ENCODE measurements around the gene RADX.

The RADX gene

DNA sequence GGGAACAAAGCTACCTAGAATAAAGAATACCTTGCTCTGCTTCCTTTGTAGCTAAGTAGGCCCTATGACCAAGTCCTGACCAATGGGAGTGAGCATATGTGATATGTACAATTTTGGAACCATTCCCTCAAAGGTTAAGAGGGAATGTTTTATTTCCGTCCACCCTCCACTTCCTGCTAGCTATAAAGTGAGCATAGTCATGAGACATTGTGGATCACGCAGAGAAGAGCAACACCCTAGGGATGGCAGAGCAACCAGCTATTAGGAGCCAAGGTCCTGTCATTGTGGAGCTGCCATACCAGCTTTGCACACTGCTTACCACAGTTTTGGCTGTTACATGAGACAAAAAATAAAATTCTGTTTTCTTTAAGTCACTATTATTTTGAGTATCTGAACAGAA, 68.9 kb downstream of the RADX start:
- no peak for DNase-seq (ENCODE audit: extremely low read depth in 1 of 2, low read depth in 1 of 2)

DNA sequence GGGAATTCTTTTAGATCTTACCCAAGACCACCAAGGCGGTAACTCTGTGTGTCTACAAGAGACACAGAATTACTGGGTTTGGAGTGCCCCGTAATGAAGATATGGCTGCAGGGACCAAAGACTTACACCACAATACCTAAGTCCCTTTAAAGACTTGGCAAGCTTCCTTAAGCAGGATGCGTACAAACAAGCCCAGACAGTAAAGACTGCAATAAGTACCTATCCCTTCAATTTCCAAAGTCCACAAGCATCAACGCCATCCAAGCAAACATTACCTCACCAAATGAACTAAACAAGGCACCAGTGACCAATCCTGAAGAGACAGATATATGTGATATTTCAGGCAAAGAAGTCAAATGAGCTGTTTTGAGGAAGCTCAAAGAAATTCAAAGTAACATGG, 72.4 kb downstream of the RADX start:
- no peak for DNase-seq (ENCODE audit: extremely low read depth in 1 of 2, low read depth in 1 of 2)

DNA sequence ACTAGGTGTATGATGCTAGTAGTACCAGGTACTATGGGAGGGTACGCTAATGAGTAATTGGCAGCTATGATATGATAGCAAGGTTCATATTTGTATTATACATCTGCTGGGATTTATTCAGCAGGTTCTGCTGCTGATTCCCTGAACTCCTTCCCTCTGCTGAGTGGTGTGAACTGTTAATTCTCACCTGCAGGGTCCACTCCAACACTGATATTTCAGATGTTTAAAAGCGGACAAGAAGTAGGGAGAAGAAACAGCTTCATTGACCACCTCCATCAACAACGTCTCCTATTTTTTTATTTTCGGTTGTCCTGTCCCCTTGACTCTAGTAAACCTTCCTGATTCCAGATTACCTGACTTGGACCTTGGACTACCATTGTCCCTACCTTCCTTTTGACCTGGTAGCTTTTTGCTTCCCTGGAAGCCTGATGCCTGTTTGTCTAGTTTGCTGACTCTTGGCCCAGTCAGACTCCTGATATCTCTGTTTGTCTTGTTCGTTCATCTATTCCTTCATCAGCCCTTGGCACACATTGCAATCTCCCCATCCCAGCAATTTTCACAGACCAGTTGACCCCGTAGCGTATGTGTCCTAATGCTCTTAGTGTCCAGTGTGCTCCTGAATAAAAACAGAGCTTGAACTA, 80.8 kb downstream of the RADX start:
- DNase-seq (ENCODE audit: extremely low read depth in 1 of 2, low read depth in 1 of 2), result no peak

- DNase-seq (ENCODE audit: extremely low read depth in 1 of 2, low read depth in 1 of 2), result no peak
These were observed 84.7 kb downstream of the RADX start for GRCh38 chrX:106696502-106696901.

GRCh38 chrX:106698693-106699092, 86.9 kb downstream of the RADX start:
- DNase-seq (ENCODE audit: extremely low read depth in 1 of 2, low read depth in 1 of 2), result no peak

DNA sequence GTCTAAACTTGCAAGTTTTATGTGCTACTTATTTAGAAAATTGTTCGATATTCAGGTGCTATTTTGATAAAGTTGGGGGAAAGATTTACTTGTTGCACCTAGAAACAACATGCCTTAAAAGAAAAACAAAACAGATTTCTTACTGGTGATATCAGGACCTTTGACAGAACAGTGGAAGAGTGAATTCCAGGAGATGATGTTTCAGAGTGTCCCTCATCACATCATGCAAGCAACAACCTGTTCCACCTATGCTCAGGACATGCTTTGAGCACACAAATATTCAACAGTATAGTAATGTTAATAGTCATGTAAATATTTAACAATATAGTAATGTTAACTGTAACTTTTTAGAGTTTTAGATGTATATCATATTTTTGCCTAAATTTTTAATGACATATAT, 90.9 kb downstream of the RADX start:
- DNase-seq (ENCODE audit: extremely low read depth in 1 of 2, low read depth in 1 of 2), result no peak

GRCh38 chrX:106706466-106706865, 94.7 kb downstream of the RADX start:
- no peak for DNase-seq (ENCODE audit: extremely low read depth in 1 of 2, low read depth in 1 of 2)

- DNase-seq (ENCODE audit: extremely low read depth in 1 of 2, low read depth in 1 of 2), result no peak
These were observed 96.1 kb downstream of the RADX start for GRCh38 chrX:106707771-106708454.

DNA sequence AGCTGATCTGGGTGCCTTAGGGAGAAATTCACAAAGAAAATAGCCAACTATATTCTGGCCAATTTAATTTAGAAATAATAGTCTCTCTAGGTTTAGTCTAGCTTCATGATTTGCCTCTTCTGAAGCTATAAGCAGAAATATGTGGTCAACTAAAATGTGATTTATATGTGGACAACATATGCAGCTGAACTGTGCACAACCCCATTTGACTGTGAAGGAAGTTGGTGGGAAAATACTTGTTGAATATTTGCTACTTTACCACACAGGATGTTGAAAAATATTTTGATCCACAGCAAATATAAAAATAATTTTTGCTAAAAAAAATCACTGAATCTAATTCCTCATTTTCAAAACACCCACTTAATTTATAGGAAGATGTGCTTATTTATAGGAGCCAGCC, 99.0 kb downstream of the RADX start:
- DNase-seq (ENCODE audit: extremely low read depth in 1 of 2, low read depth in 1 of 2), result no peak

GRCh38 chrX:106711375-106711774, 99.6 kb downstream of the RADX start:
- no peak for DNase-seq (ENCODE audit: extremely low read depth in 1 of 2, low read depth in 1 of 2)

GRCh38 chrX:106716004-106716403, 104.2 kb downstream of the RADX start:
- no peak for DNase-seq (ENCODE audit: extremely low read depth in 1 of 2, low read depth in 1 of 2)

DNA sequence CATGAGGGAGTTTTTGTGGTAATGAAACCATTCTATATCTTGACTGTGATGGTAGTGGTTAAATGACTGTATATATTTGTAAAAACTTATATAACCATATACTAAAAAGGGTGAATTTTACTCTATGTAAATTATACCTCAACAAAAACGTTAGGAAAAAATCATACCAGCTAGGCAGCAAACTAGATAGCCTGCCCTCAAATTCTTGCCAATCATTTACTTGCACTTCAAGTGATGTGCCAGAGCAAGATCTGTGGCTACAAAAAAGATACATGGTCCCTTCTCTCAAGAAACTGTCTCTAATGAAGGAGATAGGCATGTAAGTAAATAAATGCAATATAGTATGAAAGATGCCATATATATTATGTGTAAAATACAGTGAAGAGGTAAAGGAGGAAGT, 104.7 kb downstream of the RADX start:
- no peak for DNase-seq (ENCODE audit: extremely low read depth in 1 of 2, low read depth in 1 of 2)

DNA sequence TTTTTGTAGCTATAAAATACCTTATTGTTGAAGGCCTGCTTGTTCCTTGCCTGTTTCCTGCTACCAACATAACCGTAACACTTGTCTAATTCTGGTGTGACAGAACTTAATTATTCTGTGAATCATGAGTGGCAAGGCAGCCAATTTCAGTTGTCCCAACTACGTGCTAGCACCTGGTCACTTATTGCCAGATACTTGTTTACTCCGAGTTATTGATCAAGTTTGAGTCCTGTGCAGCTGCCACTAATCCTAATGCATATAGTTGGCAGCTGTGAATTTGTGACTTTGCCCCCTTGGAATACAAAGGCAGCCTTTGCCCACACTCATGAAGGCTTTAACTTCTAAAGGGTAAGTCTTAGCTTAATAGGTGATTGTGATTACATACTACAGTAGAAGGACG, 106.9 kb downstream of the RADX start:
- DNase-seq (ENCODE audit: extremely low read depth in 1 of 2, low read depth in 1 of 2), result no peak

DNA sequence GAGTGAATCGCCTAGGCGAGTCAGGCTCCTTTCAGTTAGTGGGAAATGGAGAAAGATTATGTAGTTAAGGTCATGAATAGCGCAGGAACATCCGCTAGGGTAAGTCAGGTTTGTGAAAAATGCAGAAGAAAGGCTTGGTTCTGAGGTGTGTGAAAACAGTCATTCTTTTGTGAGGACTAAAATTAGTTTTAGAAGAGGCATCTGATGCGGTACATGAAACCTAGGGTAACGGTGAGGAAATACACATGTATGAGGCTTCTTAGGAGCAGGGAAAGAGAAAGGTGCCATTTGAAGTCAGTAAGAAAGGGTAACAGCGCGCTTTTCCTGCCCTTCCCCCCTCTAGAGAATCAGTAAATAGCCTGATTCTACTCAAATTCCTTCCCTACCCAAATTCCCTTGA, 114.2 kb downstream of the RADX start:
- no peak for DNase-seq (ENCODE audit: extremely low read depth in 1 of 2, low read depth in 1 of 2)

DNA sequence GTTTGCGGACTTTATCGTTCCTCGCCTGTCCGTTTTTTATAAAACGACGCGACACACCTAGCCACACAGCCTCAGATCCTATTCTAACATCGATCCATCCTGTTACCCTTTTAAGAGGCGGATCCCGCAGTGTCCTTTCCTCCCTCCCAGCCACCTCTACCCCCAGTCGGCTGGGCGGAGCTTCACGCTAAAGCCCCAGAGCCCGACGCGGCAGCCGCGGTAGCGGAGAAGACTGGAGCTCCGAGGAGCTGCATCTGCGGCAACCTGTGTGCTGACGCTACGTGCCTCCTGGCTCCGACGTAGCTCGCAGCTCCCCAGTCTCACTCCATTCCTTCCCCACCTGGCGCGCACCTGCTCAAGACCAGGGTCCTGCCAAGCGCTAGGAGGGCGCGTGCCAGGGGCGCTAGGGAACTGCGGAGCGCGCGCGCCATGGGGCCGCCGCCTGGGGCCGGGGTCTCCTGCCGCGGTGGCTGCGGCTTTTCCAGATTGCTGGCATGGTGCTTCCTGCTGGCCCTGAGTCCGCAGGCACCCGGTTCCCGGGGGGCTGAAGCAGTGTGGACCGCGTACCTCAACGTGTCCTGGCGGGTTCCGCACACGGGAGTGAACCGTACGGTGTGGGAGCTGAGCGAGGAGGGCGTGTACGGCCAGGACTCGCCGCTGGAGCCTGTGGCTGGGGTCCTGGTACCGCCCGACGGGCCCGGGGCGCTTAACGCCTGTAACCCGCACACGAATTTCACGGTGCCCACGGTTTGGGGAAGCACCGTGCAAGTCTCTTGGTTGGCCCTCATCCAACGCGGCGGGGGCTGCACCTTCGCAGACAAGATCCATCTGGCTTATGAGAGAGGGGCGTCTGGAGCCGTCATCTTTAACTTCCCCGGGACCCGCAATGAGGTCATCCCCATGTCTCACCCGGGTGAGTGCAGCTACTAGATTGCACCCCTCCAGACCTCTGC, 115.0 kb downstream of the RADX start, which contains the start of gene RNF128:
TSS of gene RNF128 (plus strand) at position 217 of the 953 bp plus-strand sequence. CDS start at position 430, 213 bp downstream.
- no peak for DNase-seq (ENCODE audit: extremely low read depth in 1 of 2, low read depth in 1 of 2)

- DNase-seq (ENCODE audit: extremely low read depth in 1 of 2, low read depth in 1 of 2), result no peak
These were observed 116.6 kb downstream of the RADX start for GRCh38 chrX:106728337-106728736.
